ENCODE measurements around the gene ACOT13.

DNA sequence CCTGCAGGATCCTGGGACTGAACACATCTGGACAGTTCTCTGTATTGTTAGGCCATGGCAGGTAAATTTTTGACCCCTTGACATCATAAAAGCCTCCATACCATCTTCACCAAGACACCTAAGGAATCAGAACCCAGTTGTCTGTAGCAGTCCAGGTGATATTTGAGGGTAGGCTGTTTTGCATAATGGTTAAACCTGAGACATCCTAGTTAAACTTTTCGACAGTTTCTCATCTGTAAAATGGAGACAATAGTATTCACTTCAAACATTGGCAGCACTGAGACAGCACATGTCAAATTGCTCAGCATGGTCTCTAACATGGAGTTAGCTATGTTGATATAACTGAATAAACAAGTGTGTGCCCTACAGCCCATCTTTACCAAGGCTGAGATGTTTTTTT, 27.3 kb downstream of the ACOT13 start:
- TF ChIP-seq, protein P1, sequence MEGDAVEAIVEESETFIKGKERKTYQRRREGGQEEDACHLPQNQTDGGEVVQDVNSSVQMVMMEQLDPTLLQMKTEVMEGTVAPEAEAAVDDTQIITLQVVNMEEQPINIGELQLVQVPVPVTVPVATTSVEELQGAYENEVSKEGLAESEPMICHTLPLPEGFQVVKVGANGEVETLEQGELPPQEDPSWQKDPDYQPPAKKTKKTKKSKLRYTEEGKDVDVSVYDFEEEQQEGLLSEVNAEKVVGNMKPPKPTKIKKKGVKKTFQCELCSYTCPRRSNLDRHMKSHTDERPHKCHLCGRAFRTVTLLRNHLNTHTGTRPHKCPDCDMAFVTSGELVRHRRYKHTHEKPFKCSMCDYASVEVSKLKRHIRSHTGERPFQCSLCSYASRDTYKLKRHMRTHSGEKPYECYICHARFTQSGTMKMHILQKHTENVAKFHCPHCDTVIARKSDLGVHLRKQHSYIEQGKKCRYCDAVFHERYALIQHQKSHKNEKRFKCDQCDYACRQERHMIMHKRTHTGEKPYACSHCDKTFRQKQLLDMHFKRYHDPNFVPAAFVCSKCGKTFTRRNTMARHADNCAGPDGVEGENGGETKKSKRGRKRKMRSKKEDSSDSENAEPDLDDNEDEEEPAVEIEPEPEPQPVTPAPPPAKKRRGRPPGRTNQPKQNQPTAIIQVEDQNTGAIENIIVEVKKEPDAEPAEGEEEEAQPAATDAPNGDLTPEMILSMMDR (IDR thresholded peaks at IDR 0.05), result no peak
- TF ChIP-seq POLR2AphosphoS5 (IDR thresholded peaks at IDR 0.05), result no peak
- TF ChIP-seq POLR2A (IDR thresholded peaks at IDR 0.05), result no peak
